WTC11 (cell line): ENCODE measurements around the gene POMGNT1. TPM values are rescaled to one million over a fixed set of nuclear protein-coding genes. Genes with fewer than 3 reads are reported as not detected.

Source experiments
- ATAC-seq: fragments of 200-7000 bp; cut with Tn5 transposase; 2 replicates; pipeline ENCODE4 v1.10.0; 2021; ENCODE audit warnings: mild to moderate bottlenecking, moderate library complexity
- CTCF ChIA-PET: fragments of 300-600 bp; sonication (Branson Sonifier 250); formaldehyde crosslinking; loops from one replicate; lab custom pipeline; 2021; ENCODE audit warnings: antibody characterized with exemption; lab: Charles Lee
- POLR2A ChIA-PET: fragments of 350-600 bp; sonication (Branson Sonifier 250); formaldehyde crosslinking; loops from one replicate; lab custom pipeline; 2021; ENCODE audit warnings: antibody characterized with exemption; lab: Charles Lee
- DNase-seq: peaks from one replicate; pipeline ENCODE4 v3.0.0; 2021; ENCODE audit warnings: low spot score
- H3K27ac Mint-ChIP-seq: 2 replicates; pipeline ENCODE4 v1.8.0; 2021; ENCODE audit warnings: mixed read lengths
- H3K27me3 Mint-ChIP-seq: 2 replicates; pipeline ENCODE4 v1.8.0; 2021; ENCODE audit warnings: low read depth, mild to moderate bottlenecking, moderate library complexity, mixed read lengths
- H3K36me3 Mint-ChIP-seq: 2 replicates; pipeline ENCODE4 v1.8.0; 2021; ENCODE audit warnings: mixed read lengths
- H3K4me1 Mint-ChIP-seq: 2 replicates; pipeline ENCODE4 v1.8.0; 2022; ENCODE audit warnings: mixed read lengths
- H3K4me3 Mint-ChIP-seq: 2 replicates; pipeline ENCODE4 v1.8.0; 2021; ENCODE audit warnings: mild to moderate bottlenecking, moderate library complexity, mixed read lengths
- H3K9me3 Mint-ChIP-seq: 2 replicates; pipeline ENCODE4 v1.8.0; 2021; ENCODE audit warnings: mixed read lengths
- ATF6 ChIP-seq: sonication (generic); formaldehyde crosslinking; IDR thresholded peaks from 2 replicates; pipeline ENCODE4 v1.8.1; 2023; ENCODE audit warnings: mild to moderate bottlenecking, missing genetic modification reagents
- CREB1 ChIP-seq: sonication (generic); formaldehyde crosslinking; IDR thresholded peaks from 2 replicates; pipeline ENCODE4 v1.8.0; 2023; ENCODE audit warnings: mild to moderate bottlenecking, missing genetic modification reagents
- E2F1 ChIP-seq: sonication (generic); formaldehyde crosslinking; IDR thresholded peaks from 2 replicates; pipeline ENCODE4 v1.8.0; 2022; ENCODE audit warnings: mild to moderate bottlenecking, missing genetic modification reagents
- ESRRA ChIP-seq: sonication (generic); formaldehyde crosslinking; IDR thresholded peaks from 2 replicates; pipeline ENCODE4 v1.8.1; 2022; ENCODE audit warnings: mild to moderate bottlenecking, missing genetic modification reagents, borderline replicate concordance
- ETV6 ChIP-seq: sonication (generic); formaldehyde crosslinking; IDR thresholded peaks from 2 replicates; pipeline ENCODE4 v1.8.1; 2022; ENCODE audit warnings: mild to moderate bottlenecking, missing genetic modification reagents
- GRHL2 ChIP-seq: fragments of 250-450 bp; sonication (Bioruptor Pico); IDR thresholded peaks from 2 replicates; pipeline ENCODE4 v1.8.0; 2022; ENCODE audit warnings: mild to moderate bottlenecking, moderate library complexity; ENCODE audit not compliant: insufficient replicate concordance, severe bottlenecking
- JAZF1 ChIP-seq: fragments of 250-450 bp; sonication (Bioruptor Pico); IDR thresholded peaks from 2 replicates; pipeline ENCODE4 v1.9.0; 2021; ENCODE audit warnings: moderate library complexity, mild to moderate bottlenecking, inconsistent platforms
- KAT7 ChIP-seq: sonication (generic); formaldehyde crosslinking; IDR thresholded peaks from 2 replicates; pipeline ENCODE4 v1.8.1; 2023; ENCODE audit warnings: missing genetic modification reagents, mild to moderate bottlenecking, borderline replicate concordance
- MXD4 ChIP-seq: fragments of 250-450 bp; sonication (Bioruptor Pico); IDR thresholded peaks from 2 replicates; pipeline ENCODE4 v1.8.0; 2021; ENCODE audit warnings: mild to moderate bottlenecking, moderate library complexity, borderline replicate concordance
- NFYB ChIP-seq: sonication (generic); formaldehyde crosslinking; conservative IDR thresholded peaks from 2 replicates; pipeline ENCODE4 v1.8.0; 2022; ENCODE audit warnings: low read depth, missing genetic modification reagents
- NR3C1 ChIP-seq: sonication (generic); formaldehyde crosslinking; conservative IDR thresholded peaks from 2 replicates; pipeline ENCODE4 v1.8.1; 2023; ENCODE audit warnings: low read depth, mild to moderate bottlenecking, missing genetic modification reagents
- RELA ChIP-seq: sonication (generic); formaldehyde crosslinking; IDR thresholded peaks from 2 replicates; pipeline ENCODE4 v1.8.1; 2022; ENCODE audit warnings: missing genetic modification reagents, mild to moderate bottlenecking, borderline replicate concordance
- USF2 ChIP-seq: sonication (generic); formaldehyde crosslinking; IDR thresholded peaks from 2 replicates; pipeline ENCODE4 v1.8.1; 2023; ENCODE audit warnings: mild to moderate bottlenecking, missing genetic modification reagents, moderate library complexity
- ZNF219 ChIP-seq: sonication (generic); formaldehyde crosslinking; IDR thresholded peaks from 2 replicates; pipeline ENCODE4 v1.8.0; 2023; ENCODE audit warnings: missing genetic modification reagents, mild to moderate bottlenecking, borderline replicate concordance
- ZNF281 ChIP-seq: sonication (generic); formaldehyde crosslinking; IDR thresholded peaks from 2 replicates; pipeline ENCODE4 v1.8.0; 2023; ENCODE audit warnings: mild to moderate bottlenecking, missing genetic modification reagents
- ZNF512 ChIP-seq: sonication (generic); formaldehyde crosslinking; IDR thresholded peaks from 2 replicates; pipeline ENCODE4 v1.8.1; 2022; ENCODE audit warnings: missing genetic modification reagents, borderline replicate concordance
- ZNF671 ChIP-seq: fragments of 250-450 bp; sonication (Bioruptor Pico); IDR thresholded peaks from 2 replicates; pipeline ENCODE4 v1.8.0; 2021; ENCODE audit warnings: mild to moderate bottlenecking
- total RNA-seq: library from RNA; stranded (reverse); gene quantifications from 3 replicates; pipeline ENCODE4 v1.2.3, GENCODE V29; 2021

The POMGNT1 gene
- total RNA-seq, 1 experiment from 2014 or later = 42.5 TPM

- TF ChIP-seq E2F1 (CRISPR knock-in tag) (no peak), NR3C1 (CRISPR knock-in tag) (no peak), JAZF1 (CRISPR knock-in tag) (no peak), CREB1 (CRISPR knock-in tag) (no peak), ATF6 (CRISPR knock-in tag) (no peak), ZNF671 (CRISPR knock-in tag) (no peak), ZNF219 (CRISPR knock-in tag) (no peak), USF2 (no peak), ZNF281 (no peak), RELA (CRISPR knock-in tag) (no peak), MXD4 (CRISPR knock-in tag) (no peak)
Measured at GRCh38 chr1:46204406-46204742, 6.1 kb upstream of the POMGNT1 start (continued).

- no peaks in the 10 kb centered on the region; the same call in 1 of the 2 replicates for H3K27me3 Mint-ChIP-seq
- H3K27ac Mint-ChIP-seq = no peak overlapping the region
- DNase-seq (no peak), ATAC-seq (peak; percentile 33)
- H3K36me3 Mint-ChIP-seq = no peaks in the 10 kb centered on the region
- no peaks in the 10 kb centered on the region for H3K9me3 Mint-ChIP-seq
- CTCF ChIA-PET = interaction anchor here (0.6 to 7.2 kb wide), 6 partner anchors 18 to 48 kb away, joined by 3 to 67 read pairs (median 4); no protein-coding TSS in a partner anchor
- POLR2A ChIA-PET = interaction anchor here (0.6 to 0.7 kb wide), 2 partner anchors 20 to 25 kb away, joined by 3 read pairs; no protein-coding TSS in a partner anchor
- TF ChIP-seq ESRRA (CRISPR knock-in tag) (no peak), NFYB (CRISPR knock-in tag) (no peak), MXD4 (CRISPR knock-in tag) (no peak), ZNF512 (CRISPR knock-in tag) (no peak), GRHL2 (no peak), KAT7 (CRISPR knock-in tag) (no peak), ETV6 (CRISPR knock-in tag) (no peak)
- H3K4me1 Mint-ChIP-seq = peaks cover 30% of the 10 kb centered on the region
- peak overlapping the region; percentile 81 for H3K4me3 Mint-ChIP-seq
Measured at GRCh38 chr1:46203738-46204405, 5.6 kb upstream of the POMGNT1 start.
